Smooth muscle cell (in vitro differentiated cells): ENCODE data around the gene AP4M1. TPM values are rescaled to one million over a fixed set of nuclear protein-coding genes. Genes with fewer than 3 reads are reported as not detected.

Experiments
- DNase-seq: peaks from one replicate; lab custom pipeline; 2025; ENCODE audit not compliant: unreplicated experiment; lab: John Stamatoyannopoulos, UW
- H2AFZ ChIP-seq: fragments of 200-600 bp; sonication (generic); 2 replicates; pipeline ENCODE4 v1.6.0; 2016; ENCODE audit warnings: antibody characterized with exemption, low read depth, mild to moderate bottlenecking
- H3F3A ChIP-seq: fragments of 200-600 bp; sonication (generic); 2 replicates; pipeline ENCODE4 v1.6.0; 2017; ENCODE audit warnings: antibody characterized with exemption, low read depth
- H3K27ac ChIP-seq: fragments of 200-600 bp; sonication (generic); 2 replicates; pipeline ENCODE4 v1.5.1; 2016; ENCODE audit warnings: low read depth, mild to moderate bottlenecking
- H3K27me3 ChIP-seq: fragments of 200-600 bp; sonication (generic); 2 replicates; pipeline ENCODE4 v1.6.1; 2016; ENCODE audit warnings: low read depth, mild to moderate bottlenecking
- H3K36me3 ChIP-seq: fragments of 200-600 bp; sonication (generic); 2 replicates; pipeline ENCODE4 v1.5.1; 2016; ENCODE audit warnings: low read depth
- H3K4me1 ChIP-seq: fragments of 200-600 bp; sonication (generic); 2 replicates; pipeline ENCODE4 v1.5.1; 2016; ENCODE audit warnings: low read depth
- H3K4me2 ChIP-seq: fragments of 200-600 bp; sonication (generic); 2 replicates; pipeline ENCODE4 v1.6.0; 2016; ENCODE audit warnings: mild to moderate bottlenecking
- H3K4me3 ChIP-seq: fragments of 200-600 bp; sonication (generic); 2 replicates; pipeline ENCODE4 v1.5.1; 2016; ENCODE audit warnings: mild to moderate bottlenecking
- H3K79me2 ChIP-seq: fragments of 200-600 bp; sonication (generic); 2 replicates; pipeline ENCODE4 v1.6.0; 2016; ENCODE audit warnings: low read depth, mild to moderate bottlenecking
- H3K9ac ChIP-seq: fragments of 200-600 bp; sonication (generic); 2 replicates; pipeline ENCODE4 v1.6.0; 2016; ENCODE audit warnings: low read depth
- H3K9me3 ChIP-seq: fragments of 200-600 bp; sonication (generic); replicated peaks from 2 replicates; pipeline ENCODE4 v1.5.1; 2016; ENCODE audit warnings: low read depth
- H4K20me1 ChIP-seq: fragments of 200-600 bp; sonication (generic); 2 replicates; pipeline ENCODE4 v1.6.0; 2016; ENCODE audit warnings: low read depth
- WGBS: methylation state at CpG from one replicate; pipeline ENCODE4 v1.1.7; 2016; ENCODE audit warnings: low lambda C conversion rate; 5-methylcytosine and 5-hydroxymethylcytosine counted together
- polyA plus RNA-seq: library from polyadenylated mRNA; unstranded; fragments of >200 nt; fragmentation: Nextera tagmentation; extraction: Ambion mirVana; gene quantifications from 2 replicates; pipeline ENCODE4 v1.2.1, GENCODE V29; 2016
- total RNA-seq: library from RNA; depleted of rRNA; stranded (reverse); fragments of >200 nt; gene quantifications from 2 replicates; pipeline ENCODE4 v1.2.3, GENCODE V29; 2014
- TF ChIP-seq, protein P1 (sequence below): fragments of 200-600 bp; sonication (generic); IDR thresholded peaks from 2 replicates; pipeline ENCODE4 v1.5.1; 2017; ENCODE audit warnings: borderline replicate concordance, mild to moderate bottlenecking, antibody characterized with exemption; ENCODE audit not compliant: insufficient read depth, poor library complexity, severe bottlenecking

AP4M1 gene
- total and polyA plus RNA-seq, 2 experiments from 2014 or later: 16.9 to 18.0 TPM

DNA sequence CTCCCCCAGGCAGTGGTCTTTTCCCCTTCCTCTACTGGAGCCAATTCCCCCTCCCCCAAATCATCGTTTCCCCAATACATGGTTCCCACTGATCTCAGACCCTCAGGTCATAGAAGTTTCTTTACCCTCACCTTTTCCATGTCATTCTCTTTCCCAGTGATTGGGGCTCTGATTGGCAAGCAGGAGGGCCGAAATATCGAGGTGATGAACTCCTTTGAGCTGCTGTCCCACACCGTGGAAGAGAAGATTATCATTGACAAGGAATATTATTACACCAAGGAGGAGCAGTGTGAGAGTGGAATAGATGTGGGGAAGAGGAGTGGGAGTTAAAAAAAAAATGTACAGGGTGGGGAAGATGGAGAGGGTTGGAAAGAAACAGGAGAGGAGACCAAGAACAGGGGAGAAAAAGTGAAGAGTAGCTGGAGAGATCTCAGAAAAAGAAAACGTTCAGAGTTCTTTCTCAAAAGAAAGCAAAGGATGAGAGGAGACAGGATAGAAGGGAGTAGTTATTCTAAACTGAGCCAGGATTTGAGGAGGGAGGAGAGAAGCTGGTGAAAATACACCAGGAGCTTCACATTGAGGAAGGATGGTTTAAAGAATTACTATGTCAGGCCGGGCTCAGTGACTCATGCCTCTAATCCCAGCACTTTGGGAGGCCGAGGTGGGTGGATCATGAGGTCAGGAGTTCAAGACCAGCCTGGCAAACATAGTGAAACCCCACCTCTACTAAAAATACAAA, 11.8 kb upstream of the AP4M1 start:
- Histone ChIP-seq H3K4me2 (peak overlapping the region; percentile 88), H4K20me1 (no peaks in the 10 kb centered on the region), H3K9me3 (no peaks in the 10 kb centered on the region), H3F3A (peaks cover 66% of the 10 kb centered on the region), H3K9ac (peak overlapping the region; percentile 74), H3K36me3 (no peaks in the 10 kb centered on the region), H3K27ac (peak overlapping the region; percentile 91), H3K4me3 (peak overlapping the region; percentile 72), H3K79me2 (peaks cover 3% of the 10 kb centered on the region), H2AFZ (peak overlapping the region; percentile 71), H3K27me3 (no peaks in the 10 kb centered on the region), H3K4me1 (peaks cover 9% of the 10 kb centered on the region)
- WGBS: 35% methylated on average over 7 of the region's 7 CpGs
- DNase-seq: no peak
- TF ChIP-seq, protein P1, sequence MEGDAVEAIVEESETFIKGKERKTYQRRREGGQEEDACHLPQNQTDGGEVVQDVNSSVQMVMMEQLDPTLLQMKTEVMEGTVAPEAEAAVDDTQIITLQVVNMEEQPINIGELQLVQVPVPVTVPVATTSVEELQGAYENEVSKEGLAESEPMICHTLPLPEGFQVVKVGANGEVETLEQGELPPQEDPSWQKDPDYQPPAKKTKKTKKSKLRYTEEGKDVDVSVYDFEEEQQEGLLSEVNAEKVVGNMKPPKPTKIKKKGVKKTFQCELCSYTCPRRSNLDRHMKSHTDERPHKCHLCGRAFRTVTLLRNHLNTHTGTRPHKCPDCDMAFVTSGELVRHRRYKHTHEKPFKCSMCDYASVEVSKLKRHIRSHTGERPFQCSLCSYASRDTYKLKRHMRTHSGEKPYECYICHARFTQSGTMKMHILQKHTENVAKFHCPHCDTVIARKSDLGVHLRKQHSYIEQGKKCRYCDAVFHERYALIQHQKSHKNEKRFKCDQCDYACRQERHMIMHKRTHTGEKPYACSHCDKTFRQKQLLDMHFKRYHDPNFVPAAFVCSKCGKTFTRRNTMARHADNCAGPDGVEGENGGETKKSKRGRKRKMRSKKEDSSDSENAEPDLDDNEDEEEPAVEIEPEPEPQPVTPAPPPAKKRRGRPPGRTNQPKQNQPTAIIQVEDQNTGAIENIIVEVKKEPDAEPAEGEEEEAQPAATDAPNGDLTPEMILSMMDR: no peak

DNA sequence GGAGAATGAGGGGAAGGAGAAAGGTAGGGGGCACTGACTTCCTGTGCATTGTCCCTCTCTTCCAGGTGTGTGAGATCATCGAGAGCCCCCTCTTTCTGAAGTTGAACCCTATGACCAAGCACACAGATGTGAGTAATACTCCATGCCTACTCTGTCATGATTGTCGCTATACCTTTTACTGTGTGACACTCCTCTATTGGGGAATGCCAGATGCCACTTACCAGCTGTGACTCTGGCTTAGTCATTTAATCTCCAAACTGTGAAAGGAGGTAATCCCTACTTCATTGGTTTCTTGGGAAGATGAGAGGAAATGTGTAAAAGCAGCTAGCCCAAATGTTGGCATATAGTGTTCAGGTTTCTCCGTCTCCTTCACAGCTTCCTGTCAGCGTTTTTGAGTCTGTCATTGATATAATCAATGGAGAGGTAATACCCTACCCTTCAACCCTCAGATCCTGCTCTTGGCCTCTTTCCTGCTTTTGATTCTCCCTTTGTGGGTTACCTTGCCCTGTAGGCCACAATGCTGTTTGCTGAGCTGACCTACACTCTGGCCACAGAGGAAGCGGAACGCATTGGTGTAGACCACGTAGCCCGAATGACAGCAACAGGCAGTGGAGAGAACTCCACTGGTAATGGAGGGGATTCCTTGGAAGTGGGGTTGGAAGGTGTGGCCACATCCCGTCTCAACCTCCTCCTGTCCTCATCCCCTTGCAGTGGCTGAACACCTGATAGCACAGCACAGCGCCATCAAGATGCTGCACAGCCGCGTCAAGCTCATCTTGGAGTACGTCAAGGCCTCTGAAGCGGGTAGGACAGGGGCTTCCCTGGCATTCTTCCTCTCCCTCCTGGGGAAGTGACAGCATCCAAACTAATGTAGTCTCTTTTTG, 10.7 kb upstream of the AP4M1 start:
- Histone ChIP-seq H2AFZ (no peak overlapping the region), H3K4me3 (no peak overlapping the region), H3K9me3 (no peaks in the 10 kb centered on the region), H3K27ac (peak overlapping the region; percentile 91), H3K27me3 (no peaks in the 10 kb centered on the region), H3K79me2 (peaks cover 3% of the 10 kb centered on the region), H3K36me3 (no peaks in the 10 kb centered on the region), H3K4me1 (peaks cover 9% of the 10 kb centered on the region), H3F3A (peaks cover 56% of the 10 kb centered on the region), H4K20me1 (no peaks in the 10 kb centered on the region), H3K9ac (no peak overlapping the region), H3K4me2 (no peak overlapping the region)
- no peak for DNase-seq
- TF ChIP-seq, protein P1: no peak
- WGBS: 93% methylated on average over 14 of the region's 14 CpGs

DNA sequence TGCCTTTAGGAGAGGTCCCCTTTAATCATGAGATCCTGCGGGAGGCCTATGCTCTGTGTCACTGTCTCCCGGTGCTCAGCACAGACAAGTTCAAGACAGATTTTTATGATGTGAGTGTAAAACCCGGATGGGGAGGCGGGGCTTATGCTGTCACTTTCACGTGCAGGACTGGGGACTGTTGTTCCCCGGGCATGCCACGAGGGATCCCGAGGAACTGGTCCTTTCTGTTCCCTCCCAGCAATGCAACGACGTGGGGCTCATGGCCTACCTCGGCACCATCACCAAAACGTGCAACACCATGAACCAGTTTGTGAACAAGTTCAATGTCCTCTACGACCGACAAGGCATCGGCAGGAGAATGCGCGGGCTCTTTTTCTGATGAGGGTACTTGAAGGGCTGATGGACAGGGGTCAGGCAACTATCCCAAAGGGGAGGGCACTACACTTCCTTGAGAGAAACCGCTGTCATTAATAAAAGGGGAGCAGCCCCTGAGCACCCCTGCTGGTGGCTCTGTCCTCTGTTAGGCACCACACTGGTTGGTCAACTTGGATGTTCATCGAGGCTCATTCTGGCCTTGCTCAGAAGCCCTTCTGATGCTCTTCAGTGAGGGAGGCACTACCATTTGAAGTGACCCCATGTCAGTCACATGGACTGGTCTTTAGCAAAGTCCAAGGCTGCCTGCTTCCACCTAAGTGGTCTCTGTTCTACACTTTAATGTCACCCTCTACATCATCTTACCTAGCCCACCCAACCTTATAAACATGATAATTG, 9.8 kb upstream of the AP4M1 start:
- no peaks in the 10 kb centered on the region for H4K20me1 ChIP-seq
- H3K4me3 ChIP-seq: no peak overlapping the region
- TF ChIP-seq, protein P1: no peak
- H3F3A ChIP-seq: peaks cover 53% of the 10 kb centered on the region
- no peak overlapping the region for H2AFZ ChIP-seq
- H3K4me1 ChIP-seq: peaks cover 9% of the 10 kb centered on the region
- no peaks in the 10 kb centered on the region for H3K27me3 ChIP-seq
- no peaks in the 10 kb centered on the region for H3K9me3 ChIP-seq
- H3K27ac ChIP-seq: peak overlapping the region; percentile 91
- WGBS: 69% methylated on average over 19 of the region's 19 CpGs
- no peak for DNase-seq
- H3K36me3 ChIP-seq: no peaks in the 10 kb centered on the region
- H3K9ac ChIP-seq: no peak overlapping the region
- no peak overlapping the region for H3K4me2 ChIP-seq
- H3K79me2 ChIP-seq: peaks cover 3% of the 10 kb centered on the region
